HT-29 (cell line): ENCODE results near the gene CDSN. TPM values are rescaled to one million over a fixed set of nuclear protein-coding genes. Genes with fewer than 3 reads are reported as not detected.
"Not testable (repeated sequence)": the region's sequence is repeated elsewhere in the genome, so short reads cannot be mapped to it uniquely, and the experiment has no call there.

Experiments
- DNase-seq: peaks from one replicate; pipeline ENCODE4 v3.0.0-alpha.2; 2015; ENCODE audit warnings: low spot score
- total RNA-seq: library from RNA; depleted of rRNA; stranded (reverse); fragments of >200 nt; shearing (Covaris generic); gene quantifications from 2 replicates; pipeline ENCODE4 v1.2.3, GENCODE V29; 2014; rRNA removed

The CDSN gene
- 0.08 TPM in 1 of 2 replicates, not detected in the other for total RNA-seq

- no peak for DNase-seq
Observed at GRCh38 chr6:31120151-31120915, at the start of gene CDSN. Gene CDSN, minus strand, starts transcription at chr6:31120446. Its CDS starts 27 bp downstream, at chr6:31120419.

- DNase-seq, result no peak
Observed at GRCh38 chr6:31169123-31169857, 49.0 kb upstream of the CDSN start.

GRCh38 chr6:31168606-31169005 is 48.4 kb upstream of the CDSN start:
- DNase-seq, result no peak

DNA sequence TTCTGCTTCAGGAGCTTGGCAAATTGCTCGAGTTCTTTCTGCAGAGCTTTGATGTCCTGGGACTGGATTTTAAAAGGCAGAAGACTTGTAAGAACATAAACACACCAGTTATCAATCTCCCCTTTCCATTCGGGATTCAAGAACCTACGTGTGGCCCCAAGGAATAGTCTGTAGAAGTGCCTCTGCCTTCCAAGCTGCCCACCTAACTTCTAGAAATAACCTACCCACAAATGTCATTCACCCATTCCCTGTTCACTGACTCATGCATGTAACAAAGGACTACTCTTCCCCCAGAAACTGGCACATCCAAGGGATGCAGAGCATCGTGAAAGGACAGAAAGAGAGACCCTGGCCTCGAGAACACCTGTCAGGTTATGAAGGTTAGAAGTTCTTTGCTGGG is 45.7 kb upstream of the CDSN start:
- DNase-seq, result no peak

DNA sequence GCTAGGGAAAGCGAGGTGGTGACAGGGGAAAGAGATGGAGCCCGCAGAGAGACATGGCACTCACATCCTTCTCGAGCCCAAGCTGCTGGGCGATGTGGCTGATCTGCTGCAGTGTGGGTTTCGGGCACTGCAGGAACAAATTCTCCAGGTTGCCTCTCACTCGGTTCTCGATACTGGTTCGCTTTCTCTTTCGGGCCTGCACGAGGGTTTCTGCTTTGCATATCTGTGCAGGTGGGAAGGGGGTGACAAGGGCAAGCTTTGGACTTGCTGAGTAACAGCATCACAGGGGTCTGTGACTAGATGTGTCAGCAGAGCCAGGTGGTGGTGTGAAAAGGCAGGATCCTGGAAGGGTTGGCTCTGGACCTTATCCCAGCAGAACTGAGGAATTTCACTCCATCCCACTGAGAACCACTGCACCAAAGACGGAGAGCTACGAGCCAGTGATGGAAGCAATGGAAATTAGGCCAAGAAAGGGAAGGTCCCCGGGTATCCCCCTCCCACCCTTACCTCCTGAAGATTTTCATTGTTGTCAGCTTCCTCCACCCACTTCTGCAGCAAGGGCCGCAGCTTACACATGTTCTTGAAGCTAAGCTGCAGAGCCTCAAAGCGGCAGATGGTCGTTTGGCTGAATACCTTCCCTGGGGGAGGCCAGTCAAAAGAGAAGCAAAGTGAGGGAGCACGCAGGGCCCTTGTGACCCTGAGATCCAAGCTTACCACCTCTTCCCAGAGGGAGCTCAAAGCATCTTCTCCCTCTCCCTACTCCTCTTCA is 45.0 kb upstream of the CDSN start:
- not testable (repeated sequence) for DNase-seq

DNA sequence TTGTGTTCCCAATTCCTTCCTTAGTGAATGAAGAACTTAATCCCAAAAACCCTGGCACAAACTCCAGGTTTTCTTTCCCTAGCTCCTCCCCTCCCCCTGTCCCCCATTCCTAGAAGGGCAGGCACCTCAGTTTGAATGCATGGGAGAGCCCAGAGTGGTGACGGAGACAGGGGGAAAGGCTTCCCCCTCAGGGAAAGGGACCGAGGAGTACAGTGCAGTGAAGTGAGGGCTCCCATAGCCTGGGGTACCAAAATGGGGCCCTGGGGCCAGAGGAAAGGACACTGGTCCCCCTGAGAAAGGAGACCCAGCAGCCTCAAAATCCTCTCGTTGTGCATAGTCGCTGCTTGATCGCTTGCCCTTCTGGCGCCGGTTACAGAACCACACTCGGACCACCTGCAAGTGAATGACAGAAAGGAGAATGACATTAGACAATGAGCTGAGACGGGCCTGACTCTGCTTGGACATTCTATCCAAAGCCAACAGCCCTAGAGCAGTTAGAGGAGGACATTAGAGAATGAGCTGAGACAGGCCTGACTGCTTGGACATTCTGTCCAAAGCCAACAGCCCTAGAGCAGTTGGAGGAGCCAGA is 44.3 kb upstream of the CDSN start:
- not testable (repeated sequence) for DNase-seq

DNA sequence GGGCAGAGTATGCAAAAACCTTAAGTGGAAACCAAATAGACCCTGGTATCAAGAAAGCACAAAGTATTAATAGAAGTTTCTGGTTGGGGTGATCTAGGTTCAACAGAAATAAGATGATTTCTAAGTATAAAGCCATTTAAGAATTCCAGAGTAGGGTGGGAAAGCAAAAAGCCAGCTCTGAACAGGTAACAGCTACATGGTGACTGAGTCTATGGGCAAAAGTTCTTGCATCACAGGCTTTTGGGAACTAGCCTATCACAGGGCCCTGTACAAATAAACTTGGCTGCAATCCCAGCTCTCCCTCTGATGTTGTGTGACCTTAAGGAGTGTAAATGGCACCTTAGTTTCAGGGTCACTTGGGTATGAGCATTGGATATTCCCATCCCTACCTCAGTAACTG is 43.7 kb upstream of the CDSN start:
- DNase-seq, result peak; percentile 39

DNA sequence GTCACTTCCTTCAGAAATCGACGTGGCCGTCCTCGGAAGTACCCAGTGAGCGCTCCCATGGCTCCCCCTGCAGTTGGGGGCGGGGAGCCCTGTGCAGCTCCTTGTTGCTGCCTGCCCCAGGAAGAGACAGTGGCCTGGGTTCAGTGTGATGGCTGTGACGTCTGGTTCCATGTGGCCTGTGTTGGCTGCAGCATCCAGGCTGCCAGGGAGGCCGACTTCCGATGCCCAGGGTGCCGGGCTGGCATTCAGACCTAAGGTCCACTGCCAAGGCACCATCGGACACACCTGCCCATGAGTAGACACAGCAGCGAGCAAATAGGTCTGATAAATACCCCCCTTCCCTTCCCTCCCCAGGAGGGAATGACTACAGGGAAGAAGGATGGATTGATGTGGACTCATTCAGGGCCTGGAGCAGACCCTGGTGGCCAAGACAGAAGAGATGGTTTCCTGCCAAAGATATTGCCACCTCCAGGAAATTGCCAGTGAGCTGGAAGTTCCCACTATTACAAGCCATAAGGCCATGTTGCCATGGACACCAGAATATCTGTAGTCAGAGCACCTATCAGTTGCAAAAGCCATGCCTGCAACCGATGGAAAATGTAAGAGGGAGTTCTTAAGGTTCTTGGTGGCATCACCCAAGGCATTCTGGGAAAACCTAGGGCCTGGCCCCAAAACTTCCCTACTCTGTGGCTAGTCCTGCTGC is 42.4 kb upstream of the CDSN start:
- DNase-seq, result no peak

- no peak for DNase-seq
Observed at GRCh38 chr6:31161216-31162126, 41.2 kb upstream of the CDSN start.

- no peak for DNase-seq
Observed at GRCh38 chr6:31158863-31159855, 38.9 kb upstream of the CDSN start.

GRCh38 chr6:31158140-31158862 is 38.1 kb upstream of the CDSN start, which contains the start of gene TCF19:
Gene TCF19, plus strand, starts transcription at chr6:31158589. Its CDS starts 881 bp downstream, at chr6:31159470.
- DNase-seq, result peak; percentile 98

- DNase-seq, result no peak
Observed at GRCh38 chr6:31157513-31158139, 37.4 kb upstream of the CDSN start, which contains the start of gene CCHCR1. Gene CCHCR1, minus strand, starts transcription at chr6:31157802. Its CDS starts 202 bp downstream, at chr6:31157600.

GRCh38 chr6:31156641-31157040 is 36.4 kb upstream of the CDSN start:
- DNase-seq, result no peak

DNA sequence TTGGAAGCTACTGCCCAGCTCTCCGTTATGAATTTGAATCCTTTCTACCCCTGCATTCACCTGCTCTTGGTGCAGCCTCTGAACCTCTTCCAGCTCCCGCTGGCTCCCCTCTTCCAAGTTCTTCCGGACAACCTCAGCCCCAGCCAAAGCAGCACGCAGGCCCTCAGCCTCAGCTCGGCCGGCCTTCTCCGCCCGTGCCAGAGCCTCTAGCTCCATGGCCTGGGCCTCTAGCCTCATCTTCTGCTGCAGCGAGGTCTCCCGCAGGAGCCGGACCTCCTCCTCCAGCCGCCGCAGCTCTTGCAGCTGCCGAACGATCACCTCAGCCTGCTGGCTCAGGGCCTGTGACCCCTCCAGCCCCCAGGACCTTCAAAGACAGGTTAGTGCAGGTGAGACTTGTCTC is 34.2 kb upstream of the CDSN start:
- no peak for DNase-seq

GRCh38 chr6:31152781-31153180 is 32.5 kb upstream of the CDSN start:
- no peak for DNase-seq

DNA sequence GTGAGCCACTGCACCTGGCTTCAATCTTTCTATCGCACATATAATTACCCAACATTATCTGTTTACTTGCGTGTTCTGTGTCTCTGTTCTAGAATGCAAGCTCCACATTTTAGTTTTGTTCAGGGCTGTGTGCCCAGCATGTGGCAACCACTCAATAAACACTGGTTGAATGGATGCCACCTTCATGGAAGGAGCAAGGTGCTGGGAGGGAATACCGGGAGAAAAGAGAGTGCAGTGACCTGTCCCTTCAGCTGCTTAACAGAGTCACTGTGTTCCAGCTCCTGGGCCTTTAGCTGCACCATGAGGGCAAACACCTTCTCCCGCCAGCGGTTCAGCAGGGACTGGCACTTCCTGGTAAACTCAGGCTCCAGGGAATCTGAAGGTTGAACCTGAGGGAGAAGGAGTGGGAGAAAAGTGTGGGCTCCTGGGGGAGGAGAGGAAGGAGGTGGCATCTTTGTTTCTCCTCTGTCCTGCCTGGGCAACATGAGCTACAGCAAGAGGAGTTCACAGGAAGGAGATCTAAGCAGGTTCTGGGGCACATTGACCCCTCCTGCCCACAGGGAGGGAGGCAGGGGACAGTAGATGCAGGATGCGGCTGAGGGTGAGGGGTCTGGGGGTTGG is 29.7 kb upstream of the CDSN start:
- no peak for DNase-seq

DNA sequence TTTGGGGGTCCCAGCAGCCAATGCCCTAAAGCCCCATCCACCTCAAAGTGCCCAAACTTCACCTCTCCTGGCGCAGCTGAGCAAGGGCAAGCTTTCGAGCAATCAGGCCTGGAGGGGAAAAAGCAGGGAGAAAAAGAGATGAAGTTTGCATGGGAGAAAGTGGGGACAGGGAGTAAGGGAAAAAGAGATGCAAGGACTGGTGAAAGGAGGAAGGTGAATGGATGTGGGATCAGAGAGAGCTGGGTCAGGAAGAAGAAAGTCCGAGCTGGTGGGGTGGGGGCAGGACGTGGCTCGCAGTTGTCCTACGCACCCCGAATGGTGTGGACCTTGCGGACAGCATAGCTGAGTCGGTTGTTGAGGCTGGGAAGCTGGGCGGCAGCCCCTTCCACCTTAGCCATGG is 25.1 kb upstream of the CDSN start:
- DNase-seq, result no peak
